ENCODE measurements around the gene UNCX.

The UNCX gene

DNA sequence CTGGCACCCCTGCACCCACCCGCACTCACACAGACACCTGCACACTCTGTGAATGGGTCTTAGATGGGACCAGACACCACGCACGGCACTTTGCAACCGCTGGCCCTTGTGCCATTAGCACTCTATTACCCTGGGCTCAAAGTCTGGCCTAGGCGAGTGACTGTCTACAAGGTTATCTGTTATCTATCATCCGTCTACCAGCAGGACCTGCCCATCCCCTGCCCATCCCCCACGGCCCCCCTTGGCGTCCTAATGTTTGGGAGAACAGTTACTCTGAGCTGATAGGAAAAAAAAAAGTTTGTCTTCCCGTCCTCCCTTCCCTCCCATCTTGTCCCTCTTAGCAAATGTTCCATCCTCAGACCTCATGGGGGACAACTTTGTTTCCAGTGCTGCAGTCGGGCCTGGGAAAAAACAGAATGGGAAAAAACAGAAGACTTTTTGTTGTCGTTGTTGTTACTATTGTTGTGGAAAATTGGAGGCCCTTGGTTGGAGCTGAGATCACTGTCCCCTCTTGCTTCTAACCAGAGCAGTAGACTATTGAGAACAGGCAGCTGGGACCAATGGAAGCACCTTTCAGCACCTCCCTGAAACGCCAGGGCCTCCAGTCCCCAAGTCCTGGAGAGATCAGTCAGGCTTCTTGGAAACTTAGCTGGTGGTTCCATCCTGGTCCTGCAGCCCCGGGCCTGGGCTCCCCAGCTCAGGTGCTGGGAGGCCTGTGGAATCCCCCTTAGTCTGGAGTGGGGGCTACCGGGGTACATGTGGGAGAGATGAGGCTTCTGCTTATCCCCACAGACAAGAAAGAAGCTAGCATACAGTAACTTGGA is 12.2 kb downstream of the UNCX start:
- DNase-seq: no peak

DNA sequence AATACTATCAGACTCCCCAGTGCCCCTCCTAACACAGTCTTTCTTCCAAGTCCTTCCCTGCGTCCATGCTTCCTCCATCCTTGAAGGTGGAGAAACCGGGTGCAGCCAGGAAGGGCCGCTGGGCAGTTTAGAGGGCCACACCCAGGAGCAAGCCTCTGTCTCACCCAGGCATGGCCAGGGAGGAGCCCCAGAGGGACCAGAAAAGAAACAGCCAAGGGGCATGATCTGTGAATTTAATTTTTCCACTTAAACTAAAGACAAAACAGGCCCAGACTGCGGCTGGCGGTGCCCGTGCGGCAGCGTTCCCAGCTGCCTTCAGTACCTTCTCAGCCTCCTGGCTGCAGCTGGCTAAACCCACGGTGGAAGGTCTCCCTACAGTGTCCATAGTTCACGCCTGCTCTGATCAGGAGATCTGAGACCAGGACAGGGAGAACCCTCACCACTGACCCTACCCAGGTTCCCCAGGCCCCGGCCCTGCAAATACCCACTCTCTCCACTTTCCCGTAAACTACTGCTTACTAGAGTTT is 12.9 kb downstream of the UNCX start:
- no peak for DNase-seq

DNA sequence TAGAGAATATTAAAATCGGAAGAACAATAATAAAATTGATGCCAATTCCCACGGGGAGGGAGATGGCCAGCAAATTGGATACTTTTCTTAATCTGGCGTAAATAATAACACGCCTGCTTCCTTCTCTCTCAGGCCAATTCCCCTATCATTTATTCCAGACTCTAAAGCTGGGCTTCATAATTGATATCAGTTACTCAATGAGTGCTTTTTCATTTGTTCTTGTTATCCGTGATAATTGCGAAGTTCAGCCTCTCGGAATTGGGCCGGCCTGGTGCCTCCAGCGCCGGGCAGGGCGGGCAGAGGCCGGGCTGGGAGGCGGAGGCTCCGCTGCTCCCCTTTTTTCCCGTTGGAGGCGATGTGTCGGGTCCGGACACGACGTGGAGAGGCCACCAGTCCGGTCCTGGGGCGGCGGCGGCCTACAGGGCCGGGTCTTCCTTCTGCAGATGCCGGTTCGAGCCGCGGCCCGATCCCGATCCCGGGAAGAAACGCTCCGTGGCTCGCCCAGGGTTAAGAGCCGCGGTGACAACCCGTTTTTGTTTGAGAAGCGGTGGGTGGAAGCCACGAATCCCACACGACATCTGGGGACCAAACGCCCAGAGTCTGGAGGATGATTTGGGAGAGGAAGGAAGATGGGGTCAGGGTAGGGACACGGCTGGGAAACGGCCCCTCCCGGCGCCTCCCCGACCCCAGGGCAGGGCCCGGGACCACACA is 13.6 kb downstream of the UNCX start:
- DNase-seq: no peak

DNA sequence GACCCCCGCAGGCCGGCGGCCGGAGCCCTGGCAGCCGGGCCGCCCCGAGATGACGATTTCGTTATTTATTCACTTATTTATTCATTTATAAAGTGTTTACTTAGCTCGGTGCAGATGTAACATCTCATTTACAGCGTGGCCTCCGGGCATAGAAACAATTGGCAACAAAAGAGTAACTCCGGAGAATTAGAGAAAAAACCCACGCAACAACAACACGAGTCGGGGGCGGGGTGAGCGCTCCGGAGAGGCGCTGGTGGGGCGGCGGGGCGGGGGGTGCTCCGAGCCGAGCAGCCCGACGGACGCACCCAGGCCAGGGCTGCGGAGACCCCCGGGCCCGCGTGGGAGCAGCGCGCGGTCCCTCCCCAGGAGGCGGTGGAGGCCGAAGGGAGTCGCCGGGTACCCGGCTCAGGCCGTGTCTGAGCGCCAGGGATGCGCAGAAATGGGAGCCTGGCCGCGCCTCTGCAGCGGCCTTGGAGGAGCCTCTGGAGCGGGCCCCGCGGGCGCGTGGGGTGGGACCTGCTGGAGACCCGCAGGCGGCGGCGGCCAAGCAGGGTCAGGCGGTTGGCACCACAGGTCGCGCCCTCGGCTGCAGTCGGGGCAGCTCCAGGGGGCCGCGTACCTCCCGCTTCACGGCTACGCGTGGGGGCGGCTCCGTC is 14.3 kb downstream of the UNCX start:
- no peak for DNase-seq

DNA sequence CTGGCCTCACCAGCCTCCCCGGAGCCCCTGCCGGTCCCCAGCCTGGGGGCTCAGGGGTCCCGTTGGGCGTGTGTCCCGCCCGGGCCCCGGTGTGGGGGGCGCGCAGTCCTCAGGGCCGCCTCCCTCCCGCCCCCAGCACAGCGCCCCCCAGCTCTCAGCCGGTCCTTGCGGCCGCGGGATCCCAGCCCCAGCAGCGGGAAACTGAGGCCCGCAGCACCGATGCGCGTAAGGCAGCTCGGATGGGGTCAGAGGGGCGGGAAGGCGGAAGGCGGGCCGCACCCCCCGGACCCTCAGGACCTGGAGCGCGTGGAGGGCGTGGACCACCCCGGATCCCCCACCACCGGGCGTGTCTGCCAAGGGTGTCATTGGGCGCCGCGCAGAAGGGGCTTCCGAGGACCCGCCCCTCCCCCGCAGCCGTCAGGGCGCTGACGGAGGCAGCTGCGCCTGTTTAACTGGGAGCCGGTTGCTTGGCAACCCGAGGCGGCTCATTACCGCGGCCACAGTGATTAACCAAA is 14.9 kb downstream of the UNCX start:
- DNase-seq: no peak

DNA sequence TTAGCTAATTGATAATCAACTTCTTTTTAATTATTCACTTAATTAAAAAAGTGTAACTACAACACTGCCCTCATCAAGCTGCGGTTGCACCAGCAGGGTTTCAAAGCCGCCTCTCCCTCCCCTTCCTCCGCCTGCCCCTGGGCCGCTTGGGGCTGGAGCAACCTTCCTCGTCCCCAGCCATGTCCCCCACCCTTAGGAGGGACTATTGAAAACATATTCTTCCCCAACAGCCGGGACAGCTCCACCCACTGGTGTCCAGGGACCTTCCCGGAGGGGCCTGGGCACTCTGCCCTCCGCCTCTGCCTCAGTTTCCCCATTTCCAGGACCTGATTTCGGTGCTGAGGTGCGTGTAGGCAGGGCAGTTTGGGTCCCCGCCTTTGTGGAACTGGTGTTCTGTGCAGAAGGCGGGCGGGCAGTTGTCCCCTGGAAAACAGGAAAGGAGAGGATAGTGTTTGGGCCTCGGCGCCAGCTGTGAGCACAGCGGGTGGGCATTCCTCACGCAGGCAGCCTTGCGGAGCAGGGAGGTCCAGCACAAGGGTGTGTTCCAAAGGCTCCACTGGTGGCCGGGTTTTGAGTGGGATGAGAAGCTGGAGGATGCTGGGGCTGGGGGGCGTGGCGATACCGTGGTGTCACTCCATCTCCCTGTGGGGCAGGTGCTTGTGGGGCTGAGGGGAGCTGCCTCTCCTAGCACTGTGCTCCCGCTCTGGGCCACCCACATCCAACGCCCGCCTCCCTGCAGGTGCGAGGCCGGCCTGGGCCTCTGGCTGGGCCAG is 15.7 kb downstream of the UNCX start:
- DNase-seq: no peak

DNA sequence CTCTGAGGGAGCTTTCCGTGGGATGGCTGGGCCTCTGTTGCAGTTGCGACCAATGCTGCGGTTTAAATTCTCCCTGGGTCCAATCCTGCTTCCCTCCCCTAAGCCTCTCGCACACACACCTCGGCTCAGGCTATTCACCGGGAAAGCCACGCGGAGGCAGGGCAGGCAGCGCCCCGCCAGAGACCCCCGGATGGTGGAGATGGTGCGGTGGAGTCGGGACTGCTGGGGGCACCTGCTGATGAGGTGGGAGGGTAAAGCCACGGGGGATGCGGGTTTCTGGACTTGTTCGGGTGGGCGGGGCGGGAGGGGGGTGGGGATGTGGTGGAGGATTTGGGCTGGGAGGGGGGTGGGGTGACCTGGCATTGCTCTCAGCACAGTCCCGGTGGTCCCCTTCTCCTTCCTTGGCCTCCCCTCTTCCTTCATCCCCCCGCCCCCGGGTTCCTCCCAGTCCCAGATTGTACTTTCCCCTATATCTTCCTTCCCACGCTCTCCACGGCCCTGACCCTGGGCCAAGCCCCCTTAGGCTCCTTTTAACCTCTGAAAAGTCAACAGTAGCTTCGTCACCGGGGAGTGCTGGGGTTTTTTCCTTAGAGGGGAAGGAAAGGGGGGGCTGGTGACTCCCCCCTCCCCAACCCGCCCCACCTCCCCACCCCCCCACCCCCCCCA is 16.4 kb downstream of the UNCX start:
- DNase-seq: no peak

DNA sequence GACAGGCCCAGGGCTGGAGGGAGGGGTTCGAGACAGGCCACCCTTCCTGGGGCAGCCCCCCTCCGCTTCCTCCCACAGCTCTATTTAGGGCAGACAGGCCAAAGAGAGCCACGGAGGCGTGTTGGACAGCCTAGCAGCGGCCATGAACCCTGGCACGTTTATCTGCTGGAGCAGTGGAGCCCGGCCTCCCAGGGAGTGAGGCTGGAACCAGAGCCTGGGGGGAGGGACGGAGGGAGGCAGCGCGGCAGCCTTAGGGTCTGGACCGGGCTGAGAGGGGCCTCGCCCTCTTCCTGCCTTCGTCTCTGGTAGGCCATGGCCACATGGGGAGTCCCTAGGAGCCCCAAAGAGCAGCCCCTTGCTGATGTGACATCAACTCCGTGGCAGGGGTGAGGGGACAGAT is 17.1 kb downstream of the UNCX start:
- DNase-seq: no peak

DNA sequence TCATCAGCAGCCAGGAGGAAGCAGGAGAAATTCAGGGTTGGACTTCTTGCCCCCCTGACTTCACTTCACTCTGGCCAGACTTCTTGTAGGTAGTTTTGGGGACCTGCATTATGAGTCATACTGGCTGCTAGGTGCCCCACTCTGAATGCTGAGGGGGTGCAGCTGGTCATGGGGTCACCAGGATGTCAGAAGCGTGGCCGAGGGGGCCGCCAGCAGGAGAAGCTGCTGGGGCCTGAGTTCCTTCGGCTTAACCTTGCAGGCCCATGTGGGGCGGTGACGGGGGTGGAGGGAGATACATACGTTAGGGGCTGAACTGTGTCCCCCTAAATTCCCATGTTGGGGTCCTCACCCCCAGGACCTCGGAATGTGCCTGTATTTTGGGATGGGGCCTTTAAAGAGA is 18.2 kb downstream of the UNCX start:
- no peak for DNase-seq

DNA sequence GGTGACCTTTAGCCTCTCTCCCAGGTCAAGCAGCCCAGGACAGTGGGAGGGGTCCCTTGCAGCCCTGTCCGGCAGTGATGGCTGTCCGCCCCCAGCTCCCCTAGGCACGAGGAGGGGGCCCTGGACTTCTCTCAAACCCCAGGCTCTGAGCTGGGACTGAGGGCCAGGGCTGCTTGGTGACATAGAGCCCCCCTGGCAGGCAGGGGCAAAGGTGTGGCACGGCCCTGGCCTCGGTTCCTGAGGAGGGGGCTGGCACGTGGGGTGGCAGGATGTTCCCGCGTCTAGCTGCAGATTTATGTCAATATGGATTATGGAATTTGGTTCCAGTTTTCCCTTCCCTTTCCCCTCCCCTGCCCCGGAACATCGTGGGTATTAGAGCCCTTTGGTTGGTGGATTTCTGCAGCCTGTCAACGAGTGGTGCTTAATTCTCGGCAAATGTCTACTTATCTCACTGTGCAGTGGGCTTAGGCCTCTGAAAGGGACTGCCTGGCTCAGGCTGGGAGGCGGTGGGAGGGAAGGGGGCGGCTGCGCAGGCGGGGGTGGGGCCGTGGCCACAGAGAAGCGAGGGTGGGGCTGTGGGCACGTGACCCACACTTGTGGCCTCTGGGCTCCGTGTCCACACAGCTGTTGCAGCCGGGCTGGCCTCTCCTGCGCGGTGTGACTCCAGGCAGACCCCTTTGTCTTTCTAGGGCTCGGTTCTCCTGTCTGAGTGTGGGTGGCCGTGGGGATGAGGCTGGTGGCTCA is 19.3 kb downstream of the UNCX start:
- DNase-seq: no peak

DNA sequence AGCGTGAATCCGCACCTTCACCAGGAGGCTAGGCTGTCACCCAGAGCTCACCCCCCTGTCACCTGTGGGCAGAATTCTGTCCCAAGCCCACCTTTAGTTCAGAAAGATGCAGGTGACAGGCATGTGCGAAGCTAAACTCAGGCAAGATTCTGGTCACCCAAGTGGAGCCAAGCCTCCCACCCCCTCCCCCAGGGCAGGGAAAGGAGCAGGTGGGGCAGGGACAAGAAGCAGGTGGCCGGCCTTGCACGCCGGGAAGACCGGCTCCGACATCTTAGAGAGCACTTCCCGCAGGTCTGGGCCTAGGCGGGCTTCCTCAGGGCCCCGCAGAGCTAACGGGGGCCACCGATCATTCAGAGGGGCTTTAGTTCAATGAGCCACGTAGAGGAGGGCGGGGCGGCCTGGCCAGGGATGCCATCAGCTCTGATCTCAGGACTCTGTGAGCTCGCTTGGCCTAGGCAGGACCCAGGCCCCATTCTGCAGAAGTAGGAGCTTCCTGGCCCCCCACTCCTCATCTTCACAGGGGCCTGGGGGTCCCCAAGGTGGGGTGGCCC is 19.9 kb downstream of the UNCX start:
- DNase-seq: no peak

DNA sequence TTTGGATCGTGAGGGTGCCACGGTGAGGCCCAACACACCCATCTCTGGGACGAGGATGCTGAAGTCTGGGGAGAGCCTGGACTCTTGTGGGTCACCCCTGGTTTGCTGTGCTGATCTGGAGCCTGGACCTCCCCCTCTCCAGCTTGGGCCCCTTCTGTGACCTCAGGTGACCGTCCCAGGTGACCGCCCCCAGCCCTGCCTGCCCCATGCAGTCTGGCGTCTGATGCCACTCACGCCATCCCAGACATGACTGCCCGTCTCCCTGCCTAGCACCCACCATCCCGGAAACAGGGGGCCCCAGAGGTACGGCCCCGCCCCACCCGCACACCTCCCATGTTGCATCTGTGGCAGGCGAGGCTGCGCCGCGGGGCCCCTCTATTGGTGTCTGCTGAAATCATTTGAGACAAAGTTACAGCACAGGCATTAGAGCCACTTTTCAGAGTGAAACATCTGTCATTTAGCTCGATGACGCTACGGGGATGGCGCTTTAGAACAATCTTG is 21.1 kb downstream of the UNCX start:
- DNase-seq: no peak

DNA sequence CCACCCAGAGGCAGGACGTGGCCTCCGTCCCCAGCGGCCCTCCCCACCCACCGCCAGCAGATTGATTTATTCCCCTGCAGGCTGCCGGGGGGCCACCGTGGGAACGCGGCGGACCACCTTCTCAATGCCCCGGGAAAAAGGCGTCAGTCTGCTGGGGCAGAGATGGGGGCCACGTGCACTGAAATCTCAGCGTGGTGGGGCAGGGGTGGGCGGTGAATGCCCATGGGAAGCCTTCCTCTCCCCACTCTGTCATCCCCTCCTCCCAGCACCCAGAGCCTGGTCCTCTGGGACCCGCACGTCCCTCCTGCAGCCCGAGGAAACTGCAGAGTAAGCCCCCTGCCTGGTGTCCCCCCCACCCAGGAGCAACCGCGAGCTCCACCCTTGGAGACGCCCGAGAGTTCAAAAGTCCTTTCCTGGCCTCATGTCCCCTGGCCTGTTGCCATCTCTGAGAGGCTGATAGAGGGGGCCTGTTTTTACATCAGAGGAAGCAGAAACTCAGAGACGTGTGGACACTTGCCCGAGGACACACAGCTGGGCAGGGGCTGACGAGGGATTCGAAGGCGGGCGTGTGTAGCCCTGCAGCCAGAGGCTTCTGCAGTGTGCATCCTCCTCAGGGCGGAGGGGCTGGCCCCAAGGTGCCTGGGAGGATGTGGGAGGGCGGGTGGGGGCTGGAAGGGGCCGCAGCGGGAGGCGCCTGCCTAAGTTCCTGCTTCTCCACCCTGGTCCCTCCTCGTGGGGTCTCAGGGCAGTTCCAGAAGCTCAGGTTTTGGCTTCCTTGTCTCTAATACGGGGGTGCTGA is 21.8 kb downstream of the UNCX start:
- DNase-seq: no peak

DNA sequence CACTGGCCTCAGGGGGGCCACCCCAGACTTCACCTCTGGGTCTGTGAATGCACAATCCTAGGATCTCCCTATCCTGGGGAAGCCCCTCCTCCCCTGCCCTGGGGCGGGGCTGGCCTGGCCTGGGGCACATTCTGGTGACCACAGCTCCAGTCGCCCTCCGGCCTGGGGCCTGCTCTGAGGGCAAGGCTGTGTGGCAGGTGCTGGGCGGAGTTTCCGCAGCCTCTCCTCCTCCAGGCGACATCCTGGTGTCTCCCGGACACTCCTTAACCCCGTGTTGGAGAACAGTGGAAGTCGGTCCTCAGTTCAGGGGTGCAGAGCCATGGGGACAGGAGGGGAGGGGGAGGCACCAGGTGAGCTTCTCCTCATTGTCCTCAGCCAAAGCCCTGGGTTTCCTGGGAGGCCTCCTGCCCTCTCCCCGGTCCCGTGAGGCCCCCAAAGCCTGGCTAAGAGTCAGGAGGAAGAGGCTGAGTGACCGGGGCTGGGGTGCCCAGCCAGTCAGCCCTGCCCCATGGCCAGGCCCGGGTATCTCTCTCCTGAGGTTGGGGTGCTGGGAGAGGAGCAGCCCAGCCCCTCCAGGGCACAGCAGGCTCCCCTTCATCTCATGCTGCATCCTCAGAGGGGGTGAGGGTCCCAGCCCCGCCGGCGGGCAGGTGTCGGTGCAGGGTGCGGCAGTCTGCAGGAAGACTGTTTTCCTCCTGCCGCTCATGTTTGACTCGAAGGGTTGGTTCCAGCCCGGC is 22.6 kb downstream of the UNCX start:
- no peak for DNase-seq

DNA sequence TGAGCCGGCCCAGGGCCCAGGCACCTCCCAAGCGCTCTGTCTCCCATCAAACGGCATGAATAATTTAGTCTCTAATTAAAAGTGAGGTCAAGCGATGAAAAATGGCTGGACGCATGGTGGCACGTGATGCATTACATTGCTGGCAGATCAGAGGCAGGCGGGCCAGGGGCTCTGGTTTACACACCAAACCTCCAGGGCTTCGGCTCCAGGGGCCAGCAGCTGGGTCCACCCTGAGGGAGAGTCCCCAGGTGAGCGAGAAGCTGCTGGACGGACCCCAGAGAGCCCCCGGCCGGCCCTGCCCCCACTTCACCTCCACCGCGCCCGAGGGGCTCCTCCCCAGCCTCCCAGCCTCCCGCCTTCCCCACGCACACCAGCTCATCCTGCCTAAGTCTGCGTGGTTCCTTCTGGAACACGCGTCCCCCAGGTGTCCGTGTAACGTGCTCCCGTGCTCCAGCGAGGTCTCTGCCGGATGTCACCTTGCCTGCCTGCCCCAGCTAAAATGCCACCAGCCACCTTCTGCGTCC is 23.2 kb downstream of the UNCX start:
- DNase-seq: no peak

DNA sequence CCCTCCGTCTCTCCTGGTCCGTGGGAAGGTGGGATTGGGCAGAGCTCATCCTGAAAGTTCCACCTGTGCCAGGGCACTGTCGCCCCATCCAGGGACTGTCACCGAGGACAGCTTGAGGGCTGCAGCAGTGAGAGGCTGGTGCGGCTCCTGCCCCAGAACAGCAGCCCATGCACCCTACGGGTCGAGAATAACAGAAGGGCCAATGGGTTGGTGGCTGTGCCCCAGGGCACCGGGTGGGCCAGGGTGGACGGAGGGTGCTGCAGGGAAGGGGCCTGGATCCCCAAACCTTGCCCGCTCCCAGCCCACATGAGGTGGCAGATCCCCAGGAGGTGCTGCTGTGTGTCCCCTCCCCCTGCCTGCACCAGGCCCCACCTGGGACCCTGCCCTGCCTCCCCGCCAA is 23.9 kb downstream of the UNCX start:
- DNase-seq: no peak

DNA sequence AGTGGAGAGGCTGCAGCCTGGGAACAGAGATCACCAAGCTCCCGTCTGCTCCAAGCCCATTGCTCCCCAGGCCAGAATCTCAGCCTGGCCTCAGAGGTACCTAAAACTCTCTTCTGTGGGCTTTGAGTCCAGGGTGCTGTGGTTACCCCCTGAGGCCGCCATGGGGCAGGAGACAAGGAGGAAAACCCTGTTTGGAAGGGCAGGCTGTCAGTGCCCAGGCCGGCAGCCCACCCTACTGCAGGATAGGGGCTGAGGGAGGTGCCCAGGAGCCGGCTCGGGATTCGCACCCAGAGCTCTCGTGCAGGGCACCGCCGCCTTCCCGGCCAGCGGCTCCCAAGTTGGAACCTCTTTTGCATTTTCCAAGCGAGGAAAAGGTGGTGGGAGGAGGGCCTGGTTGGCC is 24.5 kb downstream of the UNCX start:
- DNase-seq: no peak

DNA sequence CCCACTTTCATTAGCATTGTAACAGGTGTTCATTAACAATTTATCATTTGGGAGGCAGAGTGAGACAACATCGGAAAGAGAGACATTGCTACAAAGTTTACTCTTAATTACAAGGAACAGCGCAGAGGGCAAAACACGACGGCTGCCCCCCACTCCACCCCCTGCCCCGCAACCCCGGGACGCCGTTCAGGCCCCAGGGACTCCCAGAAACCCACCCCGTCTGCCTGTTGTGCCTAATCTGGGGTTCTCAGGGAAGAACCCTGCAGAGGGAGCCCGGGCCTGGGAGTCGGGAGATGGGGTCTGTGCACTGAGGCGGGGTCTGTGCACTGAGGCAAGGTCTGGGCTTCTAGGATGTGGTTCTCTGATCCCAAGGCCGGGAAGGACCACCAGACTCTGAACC is 25.2 kb downstream of the UNCX start:
- no peak for DNase-seq
